Endothelial cell of hepatic sinusoid (primary cell): Measurements from ENCODE around the gene MON1A.
"Not testable (repeated sequence)": the region's sequence is repeated elsewhere in the genome, so short reads cannot be mapped to it uniquely, and the experiment has no call there.

Experiments
- in situ Hi-C: cut with HindIII; loops from 2 replicates; pipeline ENCODE4 v1.10.0; 2017; ENCODE audit warnings: low sequenced_read_pairs

The MON1A gene, protein sequence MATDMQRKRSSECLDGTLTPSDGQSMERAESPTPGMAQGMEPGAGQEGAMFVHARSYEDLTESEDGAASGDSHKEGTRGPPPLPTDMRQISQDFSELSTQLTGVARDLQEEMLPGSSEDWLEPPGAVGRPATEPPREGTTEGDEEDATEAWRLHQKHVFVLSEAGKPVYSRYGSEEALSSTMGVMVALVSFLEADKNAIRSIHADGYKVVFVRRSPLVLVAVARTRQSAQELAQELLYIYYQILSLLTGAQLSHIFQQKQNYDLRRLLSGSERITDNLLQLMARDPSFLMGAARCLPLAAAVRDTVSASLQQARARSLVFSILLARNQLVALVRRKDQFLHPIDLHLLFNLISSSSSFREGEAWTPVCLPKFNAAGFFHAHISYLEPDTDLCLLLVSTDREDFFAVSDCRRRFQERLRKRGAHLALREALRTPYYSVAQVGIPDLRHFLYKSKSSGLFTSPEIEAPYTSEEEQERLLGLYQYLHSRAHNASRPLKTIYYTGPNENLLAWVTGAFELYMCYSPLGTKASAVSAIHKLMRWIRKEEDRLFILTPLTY

DNA sequence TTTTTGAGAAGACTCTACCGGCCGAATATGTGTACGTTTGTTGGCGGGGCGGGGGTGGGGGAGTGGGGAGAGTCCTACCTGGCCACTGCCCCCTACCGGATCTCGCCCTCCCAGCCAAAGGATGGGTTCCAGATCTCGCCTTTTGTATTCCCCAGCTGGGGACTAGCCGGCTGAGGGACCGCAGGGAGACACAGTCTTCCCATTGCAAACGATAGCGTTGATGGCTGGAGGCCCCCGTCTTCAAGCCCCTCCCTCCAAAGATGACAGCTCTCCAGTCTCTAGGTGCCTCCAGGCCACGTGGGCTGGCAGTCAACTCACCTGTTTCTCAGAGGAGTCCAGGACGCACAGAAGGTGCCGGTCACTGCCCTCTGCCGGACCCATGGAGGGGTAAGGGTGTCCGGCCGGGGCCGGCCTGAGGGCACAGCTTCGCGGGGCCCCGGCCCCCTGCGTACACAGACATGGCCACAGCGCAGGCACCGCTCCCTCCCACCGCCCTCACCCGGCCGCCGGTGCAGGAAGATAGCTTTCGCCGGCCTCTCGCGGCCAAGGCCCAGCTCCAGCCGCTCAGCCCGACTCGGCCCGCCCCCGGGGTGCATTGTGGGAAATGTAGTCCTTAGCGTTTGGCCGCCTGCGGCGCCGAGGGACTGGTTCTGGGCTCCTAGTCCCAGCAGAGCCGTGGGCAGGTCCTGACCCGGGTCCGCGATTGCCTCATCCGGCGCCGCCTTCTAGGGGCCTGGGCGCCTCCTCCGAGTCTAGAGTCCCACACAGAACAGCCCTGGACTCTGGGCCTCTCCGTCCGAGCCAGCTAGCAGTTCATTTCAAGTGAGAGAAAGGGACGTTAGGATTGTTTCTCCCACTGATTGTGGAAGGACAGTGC, at the start of gene MON1A:
Gene MON1A (minus strand): TSS at position 521 of the 877 bp plus-strand sequence. CDS start 16,465 bp downstream, outside the sequence.
- in situ Hi-C loops: no loop called here

DNA sequence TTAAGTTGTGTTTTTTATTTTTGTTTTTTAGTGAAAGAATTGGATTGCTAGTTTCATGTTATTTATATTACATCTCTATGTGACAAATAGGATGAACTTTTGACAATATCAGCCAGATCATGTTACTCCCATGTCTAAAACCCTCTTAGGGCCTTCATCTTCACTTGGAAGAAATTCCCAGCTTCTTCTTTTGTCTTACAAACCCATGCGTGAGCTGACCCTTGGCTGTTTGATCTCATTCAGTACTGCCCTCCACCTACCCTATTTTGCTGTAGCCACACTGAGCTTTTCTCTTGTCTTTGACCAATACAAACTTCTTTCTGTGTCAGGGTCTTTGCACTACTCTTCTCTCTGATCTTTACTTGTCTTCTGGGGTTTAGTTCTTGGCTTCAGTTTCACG, 47.3 kb upstream of the MON1A start:
- in situ Hi-C loops: no loop called here

DNA sequence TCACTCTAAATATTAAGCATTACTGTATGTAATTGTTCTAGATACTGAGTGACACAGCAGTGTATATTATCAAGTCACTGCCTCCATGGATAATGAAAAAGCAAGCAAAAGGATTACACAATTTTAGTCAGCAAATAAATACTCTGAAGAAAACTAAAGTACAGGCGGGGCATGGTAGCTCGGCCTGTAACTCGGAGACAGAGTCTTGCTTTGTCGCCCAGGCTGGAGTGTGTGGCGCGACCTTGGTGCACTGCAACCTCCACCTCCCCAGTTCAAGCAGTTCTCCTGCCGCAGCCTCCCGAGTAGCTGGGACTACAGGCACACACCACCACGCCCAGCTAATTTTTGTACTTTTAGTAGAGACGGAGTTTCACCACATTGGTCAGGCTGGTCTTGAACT, 43.0 kb upstream of the MON1A start:
- in situ Hi-C loops: loop anchor here (25.0 kb wide), 1 partner anchor 110 kb away; the partner anchor contains the start of genes CAMKV and TRAIP

DNA sequence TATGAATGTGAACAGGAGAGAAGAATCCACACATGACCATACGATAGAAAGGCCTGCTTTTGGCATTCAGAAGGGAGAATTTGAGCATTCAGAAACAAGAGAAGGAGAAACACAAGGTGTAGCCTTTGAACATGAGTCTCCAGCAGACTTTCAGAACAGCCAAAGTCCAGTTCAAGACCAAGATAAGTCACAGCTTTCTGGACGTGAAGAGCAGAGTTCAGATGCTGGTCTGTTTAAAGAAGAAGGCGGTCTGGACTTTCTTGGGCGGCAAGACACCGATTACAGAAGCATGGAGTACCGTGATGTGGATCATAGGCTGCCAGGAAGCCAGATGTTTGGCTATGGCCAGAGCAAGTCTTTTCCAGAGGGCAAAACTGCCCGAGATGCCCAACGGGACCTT, 38.7 kb upstream of the MON1A start:
- in situ Hi-C loops: loop anchor here (25.0 kb wide), 1 partner anchor 106 kb away; the partner anchor contains the start of genes CAMKV and TRAIP

DNA sequence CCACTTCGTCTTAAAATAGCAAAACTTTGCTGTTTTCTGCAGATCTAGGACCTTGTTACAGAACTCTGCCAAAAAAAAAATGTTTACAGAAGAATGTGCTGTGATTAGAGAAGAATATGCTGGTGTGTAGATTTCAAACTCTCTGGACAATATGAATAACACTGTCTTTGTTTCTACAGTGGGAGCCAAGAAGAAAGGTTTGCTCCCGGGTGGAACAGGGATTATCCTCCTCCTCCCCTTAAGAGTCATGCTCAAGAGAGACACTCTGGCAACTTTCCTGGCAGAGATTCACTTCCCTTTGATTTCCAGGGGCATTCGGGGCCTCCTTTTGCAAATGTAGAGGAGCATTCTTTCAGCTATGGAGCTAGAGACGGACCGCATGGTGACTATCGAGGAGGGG, 37.7 kb upstream of the MON1A start:
- in situ Hi-C loops: loop anchor here (25.0 kb wide), 1 partner anchor 105 kb away; the partner anchor contains the start of genes CAMKV and TRAIP

DNA sequence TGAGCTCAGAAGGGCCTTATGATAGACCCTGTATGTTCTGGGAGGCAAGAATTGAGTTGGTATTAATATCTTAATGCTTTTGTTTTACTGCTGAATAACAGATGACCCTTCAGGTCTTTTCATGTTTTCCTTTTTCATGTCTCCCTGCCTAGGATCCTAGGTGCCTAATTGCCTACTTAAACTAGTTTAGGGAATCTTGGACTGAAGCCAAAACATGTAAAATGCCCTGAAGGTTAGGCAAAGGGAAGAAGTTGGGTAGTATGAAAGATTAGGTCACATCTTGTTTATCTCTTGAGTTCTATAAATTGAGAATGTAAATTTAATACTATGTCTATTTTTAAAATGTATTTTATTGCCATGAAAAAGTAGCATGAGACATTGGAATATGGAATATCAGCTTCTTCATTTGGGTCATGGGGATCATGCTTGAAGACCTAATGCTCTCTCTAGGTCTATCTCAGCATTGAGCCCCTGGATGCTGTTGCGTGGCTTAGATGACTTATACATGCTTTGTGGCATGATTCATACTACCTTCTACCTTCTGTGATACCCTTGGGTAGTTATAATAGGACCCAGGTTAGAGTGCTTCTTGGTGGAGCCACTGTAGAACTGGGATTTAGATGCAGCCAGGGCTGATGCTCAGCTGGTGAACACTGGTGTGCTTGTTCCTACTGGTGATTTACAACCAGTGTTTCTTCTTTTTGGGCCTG, 36.8 kb upstream of the MON1A start:
- in situ Hi-C loops: loop anchor here (25.0 kb wide), 1 partner anchor 104 kb away; the partner anchor contains the start of genes CAMKV and TRAIP

DNA sequence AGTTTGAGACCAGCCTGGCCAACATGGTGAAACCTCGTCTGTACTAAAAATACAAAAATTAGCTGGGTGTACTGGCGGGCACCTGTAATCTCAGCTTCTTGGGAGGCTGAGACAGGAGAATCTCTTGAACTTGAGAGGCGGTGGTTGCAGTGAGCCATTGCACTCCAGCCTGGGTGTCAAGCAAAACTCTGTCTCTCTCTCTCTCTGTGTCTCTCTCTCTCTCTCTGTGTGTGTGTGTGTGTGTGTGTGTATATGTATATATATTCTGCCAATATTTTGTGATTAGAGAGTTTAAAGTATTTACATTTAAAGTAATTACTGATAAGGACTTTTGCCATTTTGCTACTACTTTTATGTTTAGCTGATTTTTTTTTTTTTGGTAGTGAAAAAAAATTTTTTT, 26.0 kb upstream of the MON1A start:
- in situ Hi-C loops: loop anchor here (25.0 kb wide), 1 partner anchor 93 kb away; the partner anchor contains the start of genes CAMKV and TRAIP

DNA sequence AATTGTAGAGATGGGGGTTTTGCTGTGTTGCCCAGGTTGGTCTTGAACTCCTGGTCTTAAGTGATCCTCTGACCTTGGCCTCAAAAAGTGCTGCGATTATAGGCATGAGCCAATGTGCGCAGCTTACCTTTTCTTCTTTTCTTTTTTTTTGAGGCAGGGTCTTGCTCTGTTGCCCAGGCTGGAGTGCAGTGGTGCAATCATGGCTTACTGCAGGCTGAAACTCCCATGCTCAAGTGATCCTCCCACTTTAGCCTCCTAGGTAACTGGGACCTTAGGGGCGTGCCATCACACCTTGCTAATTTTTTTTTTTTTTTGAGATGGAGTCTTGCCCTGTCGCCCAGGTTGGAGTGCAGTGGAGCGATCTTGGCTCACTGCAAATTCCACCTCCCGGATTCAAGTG, 23.3 kb upstream of the MON1A start:
- in situ Hi-C loops: loop anchor here (25.0 kb wide), 1 partner anchor 91 kb away; the partner anchor contains the start of genes CAMKV and TRAIP

DNA sequence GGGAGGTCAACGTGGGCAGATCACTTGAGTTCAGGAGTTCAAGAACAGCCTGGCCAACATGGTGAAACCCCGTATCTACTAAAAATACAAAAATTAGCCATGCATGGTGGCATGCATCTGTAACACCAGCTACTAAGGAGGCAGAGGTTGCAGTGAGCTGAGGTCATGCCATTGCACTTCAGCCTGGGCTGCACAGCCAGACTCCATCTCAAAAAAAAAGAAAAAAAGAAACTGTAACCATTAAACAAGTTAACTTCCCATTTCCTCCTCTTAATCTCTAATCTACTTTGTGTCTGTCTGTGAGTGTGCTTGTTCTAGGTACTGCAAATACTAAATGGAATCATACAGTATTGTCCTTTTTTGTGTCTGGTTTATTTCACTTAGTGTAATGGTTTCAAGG, 13.0 kb upstream of the MON1A start:
- in situ Hi-C loops: no loop called here

DNA sequence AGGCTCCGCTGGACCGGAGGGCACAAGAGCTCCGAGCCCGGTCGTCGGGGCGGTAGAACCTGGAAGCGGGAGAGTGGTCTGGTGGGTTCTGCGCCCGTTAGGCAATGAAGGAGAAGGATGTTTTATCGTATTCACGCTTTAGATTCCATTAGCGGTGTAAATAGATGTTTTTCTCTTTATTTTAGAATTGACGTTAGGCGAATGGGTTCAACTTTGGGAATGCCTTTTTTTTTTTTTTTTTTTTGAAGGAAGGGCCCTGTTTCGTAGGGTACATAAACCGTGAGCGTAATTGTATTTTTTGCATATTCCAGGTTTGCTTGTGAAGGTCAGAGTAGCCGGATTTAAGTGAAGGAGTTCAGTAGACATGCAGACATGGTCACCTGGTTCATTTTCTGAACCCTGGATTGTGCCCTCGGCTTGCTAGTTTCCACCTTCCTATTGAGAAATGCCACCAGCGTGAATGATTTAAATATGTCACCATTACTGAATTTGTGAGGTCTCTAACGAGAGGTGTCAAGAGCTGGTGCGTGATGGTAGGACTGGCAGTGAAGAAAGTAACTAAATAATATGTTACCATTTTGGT, 11.1 kb upstream of the MON1A start:
- in situ Hi-C loops: no loop called here

DNA sequence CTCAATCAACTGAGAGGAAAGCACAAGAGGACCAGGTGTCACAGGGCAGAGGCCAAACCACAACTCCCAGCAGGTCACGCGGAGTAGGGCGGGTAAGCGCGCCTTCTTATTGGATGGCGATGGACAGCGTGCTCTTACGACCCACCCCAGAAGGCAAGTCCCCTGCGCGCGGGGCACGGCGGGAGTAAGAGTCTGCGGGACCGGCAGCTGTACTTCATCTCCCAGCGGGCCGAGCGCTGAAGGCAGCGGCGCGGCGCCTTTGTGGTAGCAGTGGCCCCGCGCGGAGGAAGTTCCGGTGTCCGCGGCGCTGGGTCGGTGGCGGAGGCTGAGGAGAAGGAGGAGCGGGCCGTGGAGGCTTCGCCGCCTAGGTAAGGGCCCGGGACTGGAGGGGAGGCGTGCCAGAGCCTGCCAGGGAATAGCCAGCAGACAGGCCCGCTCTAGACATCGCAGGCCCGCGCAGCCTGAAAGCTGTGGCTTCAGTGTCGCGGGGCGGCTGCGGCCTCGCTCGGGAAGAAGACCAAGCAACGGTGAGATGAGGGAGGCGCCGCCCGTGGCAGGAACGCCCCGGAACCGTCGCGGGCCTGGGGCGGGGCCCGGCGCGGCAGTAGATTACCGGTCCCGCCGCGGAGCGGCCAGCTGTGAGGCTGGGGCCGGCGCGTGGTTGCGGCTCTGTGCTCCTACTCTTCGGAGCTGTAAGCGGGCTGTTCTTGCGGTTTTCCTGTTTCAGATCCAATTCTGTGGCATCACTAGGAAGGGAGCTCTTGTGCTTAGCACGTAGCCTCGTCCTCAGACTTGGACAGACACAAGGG, 10.5 kb upstream of the MON1A start, which contains the start of gene RBM6:
Gene RBM6 (plus strand): TSS at position 293 of the 809 bp plus-strand sequence. CDS start 22,492 bp downstream, outside the sequence.
- in situ Hi-C loops: no loop called here

DNA sequence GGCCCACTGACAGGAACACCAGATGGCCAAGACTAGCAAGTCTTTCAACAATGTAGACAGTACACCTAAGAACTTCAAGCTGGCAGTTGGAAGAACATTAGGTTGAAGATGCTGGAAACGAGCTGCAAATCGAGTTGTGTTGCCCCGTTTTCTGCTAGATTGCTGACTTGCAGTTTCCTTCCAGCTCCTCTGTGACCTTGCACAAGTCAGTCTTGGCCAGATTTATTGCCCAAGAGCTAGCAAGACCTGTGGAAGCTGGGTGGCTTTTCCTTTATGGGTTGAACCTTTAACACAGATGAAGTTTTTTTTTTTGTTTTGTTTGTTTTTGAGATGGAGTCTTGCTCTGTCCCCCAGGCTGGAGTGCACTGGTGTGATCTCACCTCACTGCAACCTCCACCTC, 7.5 kb upstream of the MON1A start:
- in situ Hi-C loops: no loop called here

DNA sequence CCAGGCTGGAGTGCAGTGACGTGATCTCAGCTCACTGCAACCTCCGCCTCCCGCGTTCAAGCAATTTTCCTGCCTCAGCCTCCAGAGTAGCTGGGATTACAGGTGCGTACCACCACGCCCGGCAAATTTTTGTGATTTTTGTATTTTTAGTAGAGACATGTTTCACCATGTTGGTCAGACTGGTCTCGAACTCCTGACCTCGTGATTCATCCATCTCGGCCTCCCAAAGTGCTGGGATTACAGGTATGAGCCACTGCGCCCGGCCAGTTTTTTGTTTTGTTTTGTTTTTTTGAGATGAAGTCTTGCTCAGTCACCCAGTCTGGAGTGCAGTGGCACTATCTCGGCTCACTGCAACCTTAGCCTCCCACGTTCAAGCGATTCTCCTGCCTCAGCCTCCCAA, 2.7 kb upstream of the MON1A start:
- in situ Hi-C loops: not testable (repeated sequence)

DNA sequence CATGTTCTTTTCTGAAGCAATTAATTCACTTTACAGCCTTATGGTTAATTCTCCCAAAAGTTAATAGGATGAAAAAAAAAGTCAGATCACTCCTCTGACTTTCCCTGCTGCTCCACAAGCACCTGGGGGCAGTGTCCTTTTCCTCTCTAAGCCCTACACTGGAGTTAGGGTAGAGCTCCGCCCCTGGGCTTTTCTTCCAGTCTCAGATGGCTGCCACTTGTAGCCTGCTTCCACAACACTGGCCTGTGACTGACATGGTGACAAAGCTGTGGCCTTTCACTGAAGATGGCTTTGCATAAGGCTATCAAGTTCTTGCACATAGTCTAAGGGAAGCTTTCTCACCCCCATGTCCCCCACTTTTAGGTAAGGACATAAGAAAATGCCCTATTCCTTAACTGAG, 1.3 kb upstream of the MON1A start:
- in situ Hi-C loops: no loop called here

DNA sequence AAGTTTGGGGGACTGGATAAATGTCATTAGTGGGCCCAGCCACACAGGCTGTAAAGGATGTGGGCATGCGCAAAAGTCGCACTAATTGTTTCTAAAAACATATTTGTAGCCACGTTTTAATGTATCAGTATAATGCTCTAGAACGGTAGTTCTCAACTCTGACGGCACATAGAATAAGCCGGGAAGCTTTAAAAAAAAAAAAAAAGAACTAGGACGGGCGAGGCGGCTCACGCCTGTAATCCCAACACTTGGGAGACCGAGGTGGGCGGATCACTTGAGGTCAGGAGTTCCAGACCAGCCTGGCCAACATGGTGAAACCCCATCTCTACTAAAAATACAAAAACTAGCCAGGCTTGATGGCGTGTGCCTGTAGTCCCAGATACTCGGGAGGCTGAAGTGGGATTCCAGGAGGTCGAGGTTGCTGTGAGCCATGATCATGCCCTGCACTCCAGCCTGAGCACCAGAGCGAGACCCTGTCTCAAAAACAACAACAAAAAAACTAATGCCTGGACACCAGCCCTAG, 618 bp upstream of the MON1A start:
- in situ Hi-C loops: no loop called here

DNA sequence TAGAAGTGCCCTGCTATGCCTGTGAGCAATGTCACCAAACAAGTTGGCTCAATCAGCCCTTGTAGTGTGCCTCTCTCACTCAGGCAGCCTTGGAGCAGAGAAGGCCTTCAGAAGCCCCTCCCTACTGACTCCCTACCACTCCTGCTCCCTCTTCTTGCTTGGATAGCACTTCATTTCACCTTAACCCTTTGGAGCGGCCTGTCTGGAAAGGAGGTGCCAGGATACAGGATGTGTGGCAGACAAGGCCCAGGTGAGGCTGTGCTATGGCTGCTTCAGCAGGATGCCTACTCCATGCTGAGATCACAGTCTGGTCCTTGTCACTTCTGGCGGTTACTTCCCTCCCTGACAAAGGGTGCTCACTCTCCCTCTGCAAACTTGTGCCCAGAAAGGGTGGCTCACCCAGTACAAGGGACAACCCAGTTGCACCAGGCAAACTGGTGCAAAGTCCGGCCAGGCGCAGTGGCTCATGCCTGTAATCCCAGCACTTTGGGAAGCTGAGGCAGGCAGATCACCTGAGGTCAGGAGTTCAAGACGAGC, 1.1 kb downstream of the MON1A start:
- in situ Hi-C loops: no loop called here

DNA sequence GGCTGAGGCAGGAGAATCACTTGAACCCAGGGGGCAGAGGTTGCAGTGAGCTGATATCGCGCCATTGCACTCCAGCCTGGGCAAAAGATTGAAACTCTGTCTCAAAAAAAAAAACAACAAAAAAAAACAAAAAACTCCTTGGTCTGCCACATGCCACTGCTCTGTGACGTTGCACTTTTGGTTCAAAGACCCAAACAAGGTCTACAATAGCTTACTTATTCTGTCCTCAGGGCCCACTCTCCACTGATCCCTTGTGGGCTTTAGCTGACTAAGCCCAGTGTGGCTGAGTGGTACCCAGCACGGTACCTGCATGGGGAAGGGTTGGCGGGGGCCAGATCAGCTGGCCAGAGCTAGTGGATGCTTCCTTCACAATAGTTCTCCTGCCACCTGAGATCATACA, 1.8 kb downstream of the MON1A start:
- in situ Hi-C loops: no loop called here

DNA sequence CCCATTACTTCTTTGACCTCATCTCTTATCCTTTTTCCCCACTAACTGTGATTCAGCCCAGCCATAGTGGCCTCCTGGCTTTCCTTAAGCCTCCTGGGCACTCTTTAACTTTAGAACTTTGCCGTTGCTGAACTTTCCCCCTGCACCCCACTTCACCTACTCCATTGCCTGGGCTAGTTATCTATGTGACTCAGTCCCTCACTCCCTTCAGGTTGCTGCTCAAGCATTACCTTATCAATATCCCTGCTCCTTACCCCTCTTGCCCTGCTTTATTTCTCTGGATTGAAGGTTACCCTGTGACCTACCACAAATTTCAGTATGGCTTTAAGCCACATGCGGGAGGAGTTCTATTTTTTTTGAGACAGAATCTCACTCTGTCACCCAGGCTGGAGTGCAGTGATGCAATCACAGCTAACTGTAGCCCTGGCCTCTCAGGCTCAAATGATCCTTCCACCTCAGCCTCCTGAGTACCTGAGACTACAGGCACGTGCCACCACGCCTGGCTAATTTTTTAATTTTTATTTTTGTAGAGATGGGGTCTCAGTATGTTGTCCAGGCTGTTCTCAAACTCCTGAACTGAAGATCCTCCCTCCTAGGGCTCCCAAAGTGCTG, 3.4 kb downstream of the MON1A start:
- in situ Hi-C loops: no loop called here
